ENCODE data around the gene SKI. TPM values are rescaled to one million over a fixed set of nuclear protein-coding genes. Genes with fewer than 3 reads are reported as not detected.

Gene SKI
- total RNA-seq, 1 donor from 2014 or later = 38.8 TPM

DNA sequence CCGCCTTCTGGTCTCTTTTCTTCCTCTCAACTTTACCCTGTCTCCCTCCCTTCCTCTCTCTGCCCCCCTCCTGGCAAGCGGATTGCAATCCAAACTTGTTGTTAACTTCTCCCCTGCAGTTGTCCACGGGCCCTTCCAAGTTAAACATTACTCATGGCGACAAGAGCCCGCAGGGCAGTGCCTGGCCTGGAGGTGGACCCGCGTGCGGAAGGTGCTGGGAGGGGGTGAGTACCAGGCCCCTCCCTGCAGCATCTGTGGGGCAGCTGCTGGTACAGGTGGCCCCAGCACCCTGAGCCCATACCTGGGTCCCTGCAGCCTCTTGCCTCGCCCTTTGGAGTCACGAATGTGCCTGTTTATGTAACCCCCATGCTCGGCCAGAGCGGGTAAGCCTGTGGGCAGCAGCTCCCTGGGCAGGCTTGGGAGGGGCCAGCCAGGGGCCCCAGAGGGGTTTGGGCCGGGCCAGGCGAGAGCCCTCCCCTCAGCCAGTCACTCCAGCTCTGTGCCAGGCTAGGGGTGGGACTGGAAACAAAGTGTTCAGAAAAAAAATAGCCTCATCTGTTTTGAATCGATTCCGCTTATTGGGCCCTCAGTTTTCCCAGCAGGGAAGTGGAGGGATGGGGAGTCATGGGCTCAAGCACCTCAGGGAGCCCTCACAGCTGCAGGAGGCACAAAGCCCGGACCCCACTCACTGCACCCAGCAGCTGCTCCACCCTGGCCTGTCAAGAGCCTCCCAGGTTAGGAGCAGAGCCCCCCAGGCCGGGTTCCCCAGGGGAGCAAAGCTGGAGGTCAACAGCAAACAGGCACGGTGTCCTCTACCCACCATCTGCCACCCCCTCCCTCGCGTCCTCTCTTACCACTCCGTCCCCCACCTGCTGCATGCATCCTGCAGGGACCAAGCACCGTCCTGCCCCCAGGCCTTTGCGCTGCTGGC is 19.5 kb upstream of the SKI start:
- DNase-seq (ENCODE audit: low spot score) = peak; percentile 92
- ATAC-seq = peak; percentile 55

DNA sequence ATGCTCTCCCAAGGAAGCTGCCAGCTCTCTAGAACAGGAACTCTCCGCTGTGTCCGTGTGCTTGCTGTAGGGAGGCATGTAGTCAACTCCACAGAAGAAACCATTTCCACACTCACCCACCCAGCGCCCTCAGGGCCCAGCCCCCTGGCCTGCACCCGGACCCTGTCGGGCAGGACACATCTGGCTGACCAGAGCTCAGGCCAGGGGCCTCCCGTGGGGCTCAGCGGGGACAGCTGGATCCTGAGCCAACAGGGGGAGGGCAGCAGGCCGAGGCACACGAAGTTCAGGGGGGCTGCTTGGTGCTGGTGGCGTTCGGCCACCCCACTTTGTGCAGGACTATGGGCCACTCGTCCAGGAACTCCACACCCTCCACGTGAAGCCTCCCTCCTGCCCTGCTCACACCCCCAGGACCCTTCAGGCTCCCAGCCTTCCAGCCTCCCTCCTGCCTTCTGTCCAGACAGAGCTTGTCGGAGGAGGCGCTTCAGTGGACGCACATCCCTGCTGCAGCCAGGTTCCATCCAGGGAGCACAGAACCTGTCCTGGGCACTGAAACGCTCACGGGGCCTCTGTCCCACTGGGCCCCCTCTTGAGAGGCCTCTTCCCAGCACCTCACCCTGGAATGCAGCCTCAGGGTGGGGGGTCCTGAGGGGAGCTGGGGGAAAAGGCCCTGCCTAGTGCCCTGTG is 18.6 kb upstream of the SKI start:
- DNase-seq (ENCODE audit: low spot score) (no peak), ATAC-seq (no peak)

DNA sequence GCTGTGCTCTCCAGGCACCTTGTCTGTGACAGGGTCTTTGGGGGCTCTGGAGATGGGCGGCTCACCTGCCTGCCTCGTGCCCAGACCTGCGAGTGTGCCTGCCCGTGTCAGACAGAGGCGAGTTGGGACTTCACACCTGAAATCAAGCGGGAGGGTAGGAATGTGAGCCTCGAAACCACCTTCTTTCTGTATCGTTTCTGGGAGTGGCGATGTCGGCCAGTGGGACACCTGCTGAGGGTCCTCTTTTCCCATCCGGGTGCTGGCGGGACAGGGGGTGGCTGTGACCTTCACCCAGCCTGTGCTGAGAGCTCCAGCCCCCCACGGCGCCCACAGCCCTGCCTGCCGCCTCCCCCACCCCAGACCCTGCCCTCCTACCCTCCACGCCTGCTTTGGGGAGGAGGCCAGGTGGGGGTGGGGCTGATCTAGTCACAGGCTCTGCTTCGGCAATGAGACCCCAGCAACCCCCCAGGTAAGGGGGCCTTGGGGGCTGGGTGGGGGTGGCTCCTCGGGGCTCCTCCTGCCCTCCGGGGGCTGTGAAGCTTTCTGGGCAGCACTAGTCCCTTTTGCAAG is 17.9 kb upstream of the SKI start:
- DNase-seq (ENCODE audit: low spot score) (no peak), ATAC-seq (no peak)

GRCh38 chr1:2210786-2211185 is 17.3 kb upstream of the SKI start:
- ATAC-seq = no peak
- DNase-seq (ENCODE audit: low spot score) = no peak

DNA sequence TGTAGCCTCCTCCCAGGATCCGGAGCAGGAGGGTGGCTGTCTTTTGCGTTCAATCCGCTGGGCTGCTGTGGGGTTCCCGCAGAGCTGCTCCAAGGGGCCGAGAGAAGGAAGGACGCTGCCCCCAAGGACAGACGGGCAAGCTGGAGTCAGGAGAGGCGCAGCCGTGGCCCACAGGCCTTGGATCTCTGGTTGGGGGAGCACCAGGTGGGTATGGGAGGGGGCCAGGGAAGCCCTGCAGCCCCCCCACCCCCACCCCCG is 15.9 kb upstream of the SKI start:
- DNase-seq (ENCODE audit: low spot score) (no peak), ATAC-seq (no peak)

DNA sequence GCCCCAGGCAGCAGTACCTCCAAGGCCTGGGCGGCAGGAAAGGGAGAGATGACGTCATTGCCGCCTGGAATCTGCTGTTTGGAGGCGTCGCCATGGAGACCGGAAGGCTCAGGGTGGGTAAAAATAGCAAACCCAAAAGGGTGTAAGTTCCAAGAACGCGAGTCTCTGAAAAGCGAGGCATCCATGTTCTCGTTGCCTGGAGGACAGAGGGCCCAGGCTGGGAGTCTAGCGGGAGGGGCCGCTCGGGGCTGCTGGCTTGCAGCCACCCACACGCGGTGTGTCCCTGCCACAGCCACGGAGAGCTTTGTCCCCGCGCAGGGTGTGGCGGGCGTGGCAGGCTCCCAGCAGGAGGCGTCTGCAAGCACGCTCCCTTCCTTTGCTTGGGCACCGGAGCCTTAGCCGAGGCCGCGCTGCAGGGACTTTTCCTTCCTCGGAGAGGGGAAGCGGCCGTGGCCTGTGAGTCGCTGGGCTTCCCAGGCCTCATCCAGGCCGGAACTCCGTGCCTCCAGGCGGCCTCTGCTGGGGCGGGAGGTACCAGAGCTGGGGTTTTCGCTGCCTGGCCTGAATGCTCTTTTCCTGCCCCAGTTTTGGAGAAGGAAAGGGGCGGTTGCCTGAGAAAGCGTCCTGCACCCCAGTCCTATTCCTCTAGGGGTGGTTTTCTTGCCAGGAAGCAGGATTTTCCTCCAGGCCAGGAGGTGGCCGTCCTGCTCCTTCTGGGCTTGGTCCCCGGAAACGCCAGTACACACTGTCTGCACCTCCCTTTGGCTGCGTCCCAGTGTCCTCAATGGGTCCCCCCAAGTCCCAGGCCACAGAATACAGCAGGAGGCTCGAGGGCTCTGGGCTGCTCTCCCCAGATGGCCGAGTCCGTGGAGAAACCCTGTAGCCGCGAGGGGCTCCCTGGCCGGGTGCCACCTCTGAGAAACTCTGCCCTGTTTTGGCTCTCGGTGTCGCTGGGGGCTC is 15.3 kb upstream of the SKI start:
- peak; percentile 72 for DNase-seq (ENCODE audit: low spot score)
- no peak for ATAC-seq

DNA sequence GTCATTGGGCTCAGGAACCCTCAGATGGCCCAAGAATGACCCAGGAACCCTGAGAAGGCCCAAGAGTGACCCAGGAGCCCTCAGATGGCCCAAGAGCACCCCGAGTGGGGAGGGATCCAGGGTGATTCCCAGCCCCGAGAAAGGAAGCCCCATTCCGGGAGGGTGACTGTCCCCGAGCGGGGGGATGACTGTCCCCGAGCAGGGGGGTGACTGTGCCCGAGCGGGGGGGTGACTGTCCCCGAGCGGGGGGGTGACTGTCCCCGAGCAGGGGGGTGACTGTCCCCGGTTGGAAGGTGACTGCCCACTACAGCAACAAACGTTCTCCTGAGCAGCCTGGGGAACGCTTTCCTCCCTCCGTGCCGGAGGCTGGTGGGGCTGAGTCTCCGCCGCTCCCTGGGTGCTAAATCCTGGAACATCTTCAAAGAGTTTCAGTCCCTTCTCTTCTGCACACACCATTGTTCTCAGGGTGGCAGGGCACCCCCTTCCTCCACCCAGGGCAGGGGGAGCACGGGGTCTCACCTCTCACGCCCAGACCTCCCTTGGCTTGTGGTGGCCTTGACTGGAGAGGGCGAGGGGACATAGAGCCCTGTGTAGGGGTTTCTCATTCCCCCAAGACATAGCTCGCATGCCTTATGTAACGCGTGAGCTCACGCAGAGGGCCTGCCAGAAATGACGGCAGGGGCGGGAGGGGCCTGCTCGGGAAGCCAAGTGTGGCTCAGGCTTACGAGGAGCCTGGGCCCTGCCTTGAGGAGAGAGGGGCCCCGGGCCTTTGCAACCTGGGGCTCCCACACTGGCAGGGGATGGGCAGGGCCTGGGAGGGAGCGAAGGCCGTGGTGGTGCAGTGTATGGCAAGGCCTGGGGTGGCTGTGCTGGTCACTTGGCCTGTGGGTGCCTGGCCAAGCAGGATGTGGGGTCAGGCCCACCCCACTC is 14.3 kb upstream of the SKI start:
- DNase-seq (ENCODE audit: low spot score) (no peak), ATAC-seq (peak; percentile 13)

- DNase-seq (ENCODE audit: low spot score) = no peak
Observed at GRCh38 chr1:2214541-2215241, 13.4 kb upstream of the SKI start.

DNA sequence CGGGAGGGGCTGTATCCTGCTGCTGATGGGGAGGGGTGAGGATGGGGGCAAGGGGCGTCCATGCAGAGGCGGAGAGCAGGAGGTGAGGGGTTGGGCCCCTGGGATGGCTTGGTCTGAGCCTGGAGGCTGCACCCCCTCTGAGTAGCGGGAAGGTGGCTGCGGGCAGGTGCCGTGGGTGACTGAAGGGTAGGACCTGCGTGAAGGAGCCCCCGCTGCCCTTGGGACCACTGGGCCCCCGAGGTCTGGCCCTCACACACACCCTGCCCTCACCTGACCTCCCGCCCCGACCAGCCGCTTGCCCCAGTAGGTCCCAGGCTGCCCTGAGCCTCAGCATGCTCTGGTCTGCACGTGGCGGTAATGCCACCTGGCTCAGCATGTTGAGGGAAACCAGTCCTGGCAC is 12.8 kb upstream of the SKI start:
- peak; percentile 16 for ATAC-seq

More at GRCh38 chr1:2214541-2215241, 13.4 kb upstream of the SKI start:
- peak; percentile 44 for ATAC-seq

DNA sequence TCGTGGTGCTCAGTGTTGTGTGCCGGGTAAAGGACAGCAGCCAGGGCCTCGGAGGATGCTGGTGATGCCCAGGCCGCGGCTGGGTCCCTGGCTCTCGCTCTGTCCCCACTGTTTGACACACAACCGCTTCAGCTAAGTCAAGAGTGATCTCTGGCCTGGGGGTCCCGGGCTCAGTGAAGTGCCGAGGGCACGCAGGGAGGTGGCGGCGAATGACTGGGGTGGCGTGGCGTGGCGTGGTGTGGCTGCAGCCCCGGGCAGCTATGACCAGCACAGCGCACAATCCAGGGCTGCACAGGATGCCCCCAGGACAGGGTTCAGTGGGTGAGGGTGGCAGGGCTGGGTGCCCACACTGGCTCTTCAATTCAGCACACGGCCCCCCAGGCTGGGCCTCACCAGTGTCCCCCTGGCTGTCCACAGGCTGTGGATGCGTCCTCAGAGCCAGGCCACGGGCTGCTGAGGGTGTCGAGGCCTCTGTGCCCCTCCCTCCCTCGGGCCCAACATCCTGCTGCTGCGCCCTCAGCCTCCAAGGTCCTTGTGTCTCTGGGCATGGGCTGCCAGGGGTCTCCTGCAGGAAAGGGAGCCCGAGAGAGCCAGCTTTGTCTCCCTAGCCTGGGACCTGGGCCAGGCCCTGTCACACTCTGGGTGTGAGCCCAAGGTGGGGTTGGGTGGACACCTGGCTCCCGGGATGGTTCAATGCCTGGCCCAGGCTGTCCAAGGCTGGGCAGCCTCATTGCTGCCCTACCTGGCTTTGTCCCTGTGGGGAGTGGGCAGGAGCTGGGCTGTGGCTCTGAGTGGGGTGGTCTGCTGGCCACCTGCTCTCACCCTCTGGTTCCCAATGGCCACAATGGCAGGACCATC is 12.0 kb upstream of the SKI start:
- no peak for DNase-seq (ENCODE audit: low spot score)
- ATAC-seq = peak; percentile 6

More for the DNA sequence above, 12.8 kb upstream of the SKI start:
- no peak for DNase-seq (ENCODE audit: low spot score)

DNA sequence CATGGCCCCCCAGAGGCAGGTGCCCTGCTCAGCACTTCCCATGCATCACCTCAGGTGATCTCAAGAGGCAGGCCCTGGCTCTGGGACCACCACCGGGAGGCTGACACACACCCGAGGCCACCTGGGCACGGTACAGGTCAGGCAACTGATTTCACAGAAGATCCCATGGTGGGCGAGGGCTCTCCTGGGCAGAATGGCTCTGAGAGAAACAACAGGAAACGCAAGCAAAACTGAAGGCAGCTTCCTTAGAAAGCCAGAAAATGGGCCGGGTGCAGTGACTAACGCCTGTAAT is 11.4 kb upstream of the SKI start:
- ATAC-seq (no peak), DNase-seq (ENCODE audit: low spot score) (no peak)

GRCh38 chr1:2221271-2221670 is 6.8 kb upstream of the SKI start:
- DNase-seq (ENCODE audit: low spot score) (no peak), ATAC-seq (no peak)

DNA sequence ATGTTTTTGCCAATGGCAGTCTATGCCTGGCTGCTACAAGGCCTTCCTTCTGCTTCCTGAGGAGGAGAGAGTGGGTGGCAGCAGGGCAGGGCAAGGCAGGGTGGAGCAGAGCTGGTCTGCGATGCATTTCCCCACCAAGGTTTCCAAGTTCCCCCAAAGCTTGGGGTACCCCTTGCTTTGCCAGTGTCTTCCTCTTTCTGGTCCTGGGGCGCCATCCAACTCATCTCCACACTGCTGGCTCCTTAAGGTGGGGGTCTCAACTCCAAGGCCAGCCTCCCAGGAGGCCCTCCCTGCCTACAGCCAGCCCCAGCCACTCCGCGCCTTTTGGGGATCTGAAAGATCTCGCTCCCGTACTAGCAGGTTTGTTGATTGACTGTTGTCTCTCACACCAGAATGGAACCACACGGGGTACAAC is 3.9 kb upstream of the SKI start:
- DNase-seq (ENCODE audit: low spot score) = no peak
- no peak for ATAC-seq

GRCh38 chr1:2224631-2225428 is 3.3 kb upstream of the SKI start:
- no peak for ATAC-seq
- DNase-seq (ENCODE audit: low spot score) = no peak

DNA sequence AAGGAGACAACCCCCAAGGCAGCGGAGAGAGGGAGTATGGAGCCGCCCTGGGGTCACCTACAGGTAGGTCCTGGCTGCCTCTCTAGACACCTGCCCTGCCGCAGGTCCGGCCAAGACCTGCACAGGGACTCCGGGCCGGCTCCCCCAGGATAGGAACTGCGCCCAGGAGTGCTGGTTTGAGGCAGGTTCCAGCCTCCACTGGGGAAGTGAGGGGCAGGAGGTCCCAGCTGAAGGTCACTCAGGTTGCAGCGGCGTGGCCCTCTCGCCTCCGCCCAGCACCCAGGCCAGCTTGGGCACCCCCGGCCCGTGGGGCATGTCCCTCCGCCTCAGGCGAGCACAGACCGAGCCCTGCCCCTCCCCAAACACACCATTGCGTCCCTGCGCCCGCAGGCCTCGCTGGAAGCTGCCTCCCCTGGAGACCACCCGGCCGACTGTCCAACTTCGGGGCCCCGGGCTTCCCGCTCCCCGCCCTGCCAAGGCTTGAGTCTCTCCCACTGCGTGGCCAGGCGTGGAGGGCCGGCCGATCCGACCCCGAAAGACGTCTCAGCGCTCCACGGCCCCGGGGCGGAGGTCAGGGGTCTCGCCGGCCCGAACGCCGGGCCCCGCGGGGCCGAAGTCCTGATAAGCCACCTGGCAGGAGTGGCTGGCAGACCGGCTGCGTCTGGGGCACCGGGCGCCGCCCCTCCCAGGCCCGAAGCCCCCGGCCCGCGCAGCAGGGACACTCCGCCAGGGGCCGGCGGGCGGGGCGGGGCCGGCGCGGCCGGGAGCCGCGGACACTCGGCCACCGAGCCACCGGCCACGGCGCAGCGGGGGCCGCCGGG is 1.4 kb upstream of the SKI start:
- DNase-seq (ENCODE audit: low spot score) = no peak

DNA sequence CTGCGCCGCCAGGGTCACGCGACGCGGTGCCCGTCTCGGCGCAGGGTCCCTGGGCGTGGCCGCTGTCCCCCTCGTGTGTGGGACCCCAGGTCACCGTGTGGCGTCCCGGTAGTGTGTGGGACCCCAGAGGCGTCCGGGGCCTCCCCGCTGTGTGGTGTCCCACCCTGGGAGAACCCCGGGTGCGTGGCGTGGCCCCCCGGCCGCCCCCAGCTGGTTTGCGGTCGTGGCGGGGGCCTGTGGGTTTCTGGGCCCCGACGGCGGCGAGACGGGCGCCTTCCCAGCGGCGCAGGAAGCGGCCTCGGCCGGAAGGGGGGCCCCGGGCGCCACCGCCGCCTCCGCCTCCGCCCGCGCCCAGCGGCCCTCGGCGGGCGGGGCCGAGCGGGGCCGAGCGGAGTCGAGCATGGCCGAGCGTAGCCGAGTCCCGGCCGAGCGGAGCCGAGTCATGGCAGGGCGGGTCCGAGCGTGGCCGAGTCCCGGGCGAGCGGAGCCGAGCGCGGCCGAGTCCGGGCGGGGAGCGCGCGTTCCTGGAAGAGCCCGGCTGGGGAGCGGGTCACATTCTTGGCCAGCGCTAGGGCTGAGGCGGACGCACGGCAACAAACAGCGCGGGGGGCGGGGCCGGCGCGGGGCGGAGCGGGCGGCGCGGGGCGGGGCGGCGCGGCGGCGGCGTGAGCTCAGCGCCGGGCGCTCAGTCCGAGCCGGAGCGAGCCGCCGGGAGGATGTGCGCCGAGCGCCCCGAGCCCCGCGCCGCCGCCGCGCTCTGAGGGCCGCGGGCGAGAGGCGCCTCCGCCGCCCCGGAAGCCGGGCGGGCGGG is 568 bp upstream of the SKI start:
- ATAC-seq (peak; percentile 73), DNase-seq (ENCODE audit: low spot score) (peak; percentile 97)

More for the DNA sequence above, 1.4 kb upstream of the SKI start:
- ATAC-seq = no peak

Data from left lobe of liver (tissue), 2 donors.